ENCODE results near the gene MAB21L2.

The MAB21L2 gene

GRCh38 chr4:150591406-150591805 is 9.5 kb downstream of the MAB21L2 start:
- no peak; the same call in 1 of the 2 replicates for TF ChIP-seq CTCF (IDR thresholded peaks at IDR 0.05; ENCODE audit: low read depth, low read length)
- no peak for DNase-seq (ENCODE audit: extremely low read depth, low read depth)

DNA sequence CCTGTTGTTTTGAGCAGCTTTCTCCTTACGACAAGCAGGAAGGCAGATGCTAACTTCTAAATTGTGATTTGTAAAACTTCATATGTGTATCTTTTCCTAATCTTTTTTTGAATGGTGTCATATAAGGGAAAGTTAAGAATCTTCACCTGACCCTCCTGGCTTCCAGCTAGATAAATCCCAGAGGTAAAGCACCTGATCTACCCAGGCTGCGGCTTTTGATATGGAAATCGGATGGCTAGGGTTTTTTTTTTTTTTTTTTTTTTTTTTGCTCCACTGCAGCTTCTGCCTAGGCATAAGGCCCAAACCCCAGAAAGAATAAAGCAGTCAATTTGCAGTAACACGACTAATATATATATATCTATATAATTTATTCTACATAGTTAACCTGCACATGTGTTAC is 10.0 kb downstream of the MAB21L2 start:
- no peak for TF ChIP-seq CTCF (IDR thresholded peaks at IDR 0.05; ENCODE audit: low read depth, low read length)
- no peak for DNase-seq (ENCODE audit: extremely low read depth, low read depth)

DNA sequence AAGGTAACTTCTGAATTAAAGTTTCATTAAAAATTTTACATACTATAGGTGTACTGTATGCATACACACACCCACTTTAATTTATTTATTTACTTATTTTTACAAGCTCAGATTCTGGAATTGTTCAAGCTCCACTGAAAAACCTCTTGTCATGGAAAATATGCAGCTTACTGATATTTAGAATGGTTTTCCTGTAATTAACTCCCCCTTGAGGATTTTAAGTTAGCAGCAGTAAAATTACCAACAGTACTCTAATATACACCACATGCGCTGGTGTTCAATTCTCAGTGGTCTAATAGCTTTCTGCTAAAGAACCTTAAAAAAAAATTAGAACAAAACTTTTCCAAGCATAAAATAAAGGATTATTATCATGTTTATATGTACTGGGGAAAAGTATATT is 12.0 kb downstream of the MAB21L2 start:
- TF ChIP-seq CTCF (IDR thresholded peaks at IDR 0.05; ENCODE audit: low read depth, low read length): peak; percentile 31
- peak; percentile 74 for DNase-seq (ENCODE audit: extremely low read depth, low read depth)

DNA sequence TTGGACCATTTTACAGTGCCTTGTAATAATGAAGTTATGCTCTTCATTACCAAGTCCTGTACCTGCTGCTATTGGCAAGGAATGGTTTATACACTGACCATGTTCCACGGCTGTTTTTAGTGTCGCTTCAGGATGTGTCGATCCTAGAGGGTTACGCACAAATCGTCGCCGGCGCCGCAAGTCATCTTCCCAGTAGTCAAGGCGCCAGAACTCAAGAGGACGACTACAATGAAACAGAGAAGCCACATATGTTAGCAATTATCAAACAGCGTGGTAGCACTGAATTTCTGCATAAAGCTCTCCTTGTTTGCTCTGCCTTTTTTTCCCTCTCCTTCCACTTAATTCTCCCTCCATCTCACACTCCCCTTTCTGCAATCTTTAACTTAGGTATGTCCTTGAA is 17.0 kb downstream of the MAB21L2 start:
- TF ChIP-seq CTCF (IDR thresholded peaks at IDR 0.05; ENCODE audit: low read depth, low read length): no peak
- DNase-seq (ENCODE audit: extremely low read depth, low read depth): no peak

DNA sequence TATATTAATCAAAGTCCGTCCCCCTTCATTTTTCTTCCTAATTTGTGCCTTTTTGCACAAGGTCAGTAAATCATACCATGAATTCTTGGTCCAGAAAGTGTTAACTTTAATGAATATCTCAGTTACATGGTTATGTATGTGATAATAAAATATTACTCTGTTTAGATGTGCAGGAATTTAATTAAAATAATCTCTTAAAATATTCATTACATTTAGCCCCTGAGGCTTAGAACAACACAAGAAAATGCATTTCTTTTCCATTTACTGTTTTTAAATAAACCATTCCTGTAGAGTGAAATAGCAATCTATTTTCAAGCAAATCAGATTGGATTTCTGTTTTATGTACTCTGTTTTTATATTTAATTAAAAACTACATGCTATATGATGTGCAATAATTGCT is 17.6 kb downstream of the MAB21L2 start:
- DNase-seq (ENCODE audit: extremely low read depth, low read depth): no peak
- TF ChIP-seq CTCF (IDR thresholded peaks at IDR 0.05; ENCODE audit: low read depth, low read length): no peak

- no peak for DNase-seq (ENCODE audit: extremely low read depth, low read depth)
- no peak for TF ChIP-seq CTCF (IDR thresholded peaks at IDR 0.05; ENCODE audit: low read depth, low read length)
These were observed 19.0 kb downstream of the MAB21L2 start for GRCh38 chr4:150600812-150601445.

- no peak for DNase-seq (ENCODE audit: extremely low read depth, low read depth)
- TF ChIP-seq CTCF (IDR thresholded peaks at IDR 0.05; ENCODE audit: low read depth, low read length): no peak
These were observed 27.2 kb downstream of the MAB21L2 start for GRCh38 chr4:150609131-150609530.

All from AG09319 (cell line).